K562 (cell line): ENCODE data around the gene SIPA1L2. TPM values are rescaled to one million over a fixed set of nuclear protein-coding genes. Genes with fewer than 3 reads are reported as not detected.

Experiments used
- ATF7 ChIP-seq: fragments of 450-650 bp; IDR thresholded peaks from 2 replicates; pipeline ENCODE4 v1.7.1; 2014; ENCODE audit warnings: mild to moderate bottlenecking, moderate library complexity
- CC2D1A ChIP-seq: fragments of 450-650 bp; IDR thresholded peaks from 2 replicates; pipeline ENCODE4 v1.6.1; 2017; ENCODE audit warnings: mild to moderate bottlenecking
- CTBP1 ChIP-seq: fragments of 450-650 bp; IDR thresholded peaks from 2 replicates; pipeline ENCODE4 v1.6.1; 2016; ENCODE audit warnings: borderline replicate concordance
- HNRNPUL1 ChIP-seq: fragments of 200-400 bp; formaldehyde crosslinking; IDR thresholded peaks from 2 replicates; pipeline ENCODE4 v1.6.1; 2017; ENCODE audit warnings: low read length
- L3MBTL2 ChIP-seq: fragments of 450-650 bp; IDR thresholded peaks from 2 replicates; pipeline ENCODE4 v1.6.1; 2016; ENCODE audit warnings: mild to moderate bottlenecking, moderate library complexity
- MAZ ChIP-seq, 2 experiments: fragments of 450-650 bp in 1 of 2; sonication (generic) in 1 of 2; formaldehyde crosslinking; IDR thresholded peaks in 1 of 2; conservative IDR thresholded peaks in 1 of 2; 2 replicates each; pipeline versions ENCODE4 v1.4.0 to v1.5.0; 2020; ENCODE audit warnings: mild to moderate bottlenecking in 1 of 2, missing genetic modification reagents in 1 of 2
- NR2C2 ChIP-seq, 2 experiments: fragments of 200-800 bp in 1 of 2; sonication (Bioruptor generic) in 1 of 2; sonication (generic) in 1 of 2; formaldehyde crosslinking in 1 of 2; IDR thresholded peaks; 2 replicates each; pipeline versions ENCODE4 v1.6.1 to v1.8.0; 2016 to 2022; ENCODE audit warnings: mild to moderate bottlenecking in 1 of 2, missing compliant biosample characterization in 1 of 2, missing genetic modification characterization in 1 of 2, missing genetic modification reagents in 1 of 2
- NR4A1 ChIP-seq, 2 experiments: fragments of 250-450 bp in 1 of 2; fragments of 450-650 bp in 1 of 2; sonication (Bioruptor Pico) in 1 of 2; IDR thresholded peaks; 2 replicates each; pipeline versions ENCODE4 v1.4.0 to v1.6.1; 2016 to 2020; ENCODE audit warnings: mild to moderate bottlenecking in 2 of 2, missing compliant biosample characterization in 1 of 2, missing genetic modification characterization in 1 of 2, moderate library complexity in 1 of 2
- ZNF175 ChIP-seq: fragments of 200-800 bp; sonication (Bioruptor generic); IDR thresholded peaks from 2 replicates; pipeline ENCODE4 v1.6.1; 2016; ENCODE audit warnings: low read depth, mild to moderate bottlenecking, missing genetic modification characterization, missing compliant biosample characterization
- ZNF239 ChIP-seq: fragments of 250-450 bp; sonication (Bioruptor Pico); IDR thresholded peaks from 2 replicates; pipeline ENCODE4 v1.4.0; 2020; ENCODE audit warnings: mild to moderate bottlenecking
- ZNF316 ChIP-seq: fragments of 450-650 bp; IDR thresholded peaks from 2 replicates; pipeline ENCODE4 v1.6.1; 2016
- ZNF449 ChIP-seq: fragments of 250-450 bp; sonication (Bioruptor Pico); IDR thresholded peaks from 2 replicates; pipeline ENCODE4 v1.8.0; 2022; ENCODE audit warnings: moderate library complexity, mild to moderate bottlenecking, inconsistent platforms
- ZNF589 ChIP-seq: fragments of 200-800 bp; sonication (Bioruptor generic); IDR thresholded peaks from 2 replicates; pipeline ENCODE4 v1.6.1; 2016; ENCODE audit warnings: low read depth, missing genetic modification characterization, missing compliant biosample characterization
- ZNF76 ChIP-seq: fragments of 250-450 bp; sonication (Bioruptor Pico); IDR thresholded peaks from 2 replicates; pipeline ENCODE4 v1.4.0; 2020; ENCODE audit warnings: mild to moderate bottlenecking, moderate library complexity, borderline replicate concordance
- ZNF79 ChIP-seq: fragments of 250-450 bp; sonication (Bioruptor Pico); IDR thresholded peaks from 2 replicates; pipeline ENCODE4 v1.4.0; 2020; ENCODE audit warnings: low read depth, mild to moderate bottlenecking, moderate library complexity
- polyA plus RNA-seq, 8 experiments: library from polyadenylated mRNA; depleted of rRNA in 4 of 8; stranded (reverse) in 5 of 8; unstranded in 3 of 8; fragments of >200 nt; fragmentation: Nextera tagmentation in 2 of 8; fragmentation: Illumina TruSeq in 1 of 8; extraction: Ambion mirVana in 2 of 8; extraction: Trizol in 1 of 8; gene quantifications; 2 replicates each; pipeline versions ENCODE4 v1.2.1 to v1.2.3, GENCODE V29; 2011 to 2014; ENCODE audit warnings: inconsistent platforms in 1 of 8, missing spikeins in 1 of 8
- total RNA-seq, 7 experiments: library from RNA; depleted of rRNA in 6 of 7; stranded (reverse); fragments of >200 nt in 6 of 7; fragmentation: Illumina TruSeq in 2 of 7; extraction: Trizol in 2 of 7; gene quantifications; 2 replicates each; pipeline versions ENCODE4 v1.2.1 to v1.2.3, GENCODE V29; 2011 to 2021; ENCODE audit warnings: low replicate concordance in 1 of 7
- TF ChIP-seq, protein P1 (sequence below), 2 experiments: fragments of 450-650 bp in 1 of 2; sonication (generic) in 1 of 2; formaldehyde crosslinking in 1 of 2; IDR thresholded peaks in 1 of 2; conservative IDR thresholded peaks in 1 of 2; 2 replicates each; pipeline versions ENCODE4 v1.6.1 to v1.8.1; 2016 to 2023; ENCODE audit warnings: mild to moderate bottlenecking in 2 of 2, moderate library complexity in 2 of 2, inconsistent platforms in 1 of 2, missing genetic modification reagents in 1 of 2
- TF ChIP-seq, protein P2 (sequence below): fragments of 250-450 bp; sonication (Bioruptor Pico); IDR thresholded peaks from 2 replicates; pipeline ENCODE4 v1.5.0; 2020; ENCODE audit warnings: mild to moderate bottlenecking, borderline replicate concordance

Gene SIPA1L2
- total and polyA plus RNA-seq, 9 of the 15 experiments (the other 6 are each of a cell fraction or from before 2014, with no cell fraction given), result 0.04 to 0.22 (median 0.06) TPM; not detected in 5

- TF ChIP-seq, protein P1, sequence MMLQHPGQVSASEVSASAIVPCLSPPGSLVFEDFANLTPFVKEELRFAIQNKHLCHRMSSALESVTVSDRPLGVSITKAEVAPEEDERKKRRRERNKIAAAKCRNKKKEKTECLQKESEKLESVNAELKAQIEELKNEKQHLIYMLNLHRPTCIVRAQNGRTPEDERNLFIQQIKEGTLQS (IDR thresholded peaks at IDR 0.05), result peak; percentile 85
- TF ChIP-seq, protein P1 (CRISPR knock-in tag; conservative IDR thresholded peaks at IDR 0.05), result no peak
- TF ChIP-seq ZNF316, result no peak
- TF ChIP-seq CC2D1A, result no peak
- TF ChIP-seq, protein P2, sequence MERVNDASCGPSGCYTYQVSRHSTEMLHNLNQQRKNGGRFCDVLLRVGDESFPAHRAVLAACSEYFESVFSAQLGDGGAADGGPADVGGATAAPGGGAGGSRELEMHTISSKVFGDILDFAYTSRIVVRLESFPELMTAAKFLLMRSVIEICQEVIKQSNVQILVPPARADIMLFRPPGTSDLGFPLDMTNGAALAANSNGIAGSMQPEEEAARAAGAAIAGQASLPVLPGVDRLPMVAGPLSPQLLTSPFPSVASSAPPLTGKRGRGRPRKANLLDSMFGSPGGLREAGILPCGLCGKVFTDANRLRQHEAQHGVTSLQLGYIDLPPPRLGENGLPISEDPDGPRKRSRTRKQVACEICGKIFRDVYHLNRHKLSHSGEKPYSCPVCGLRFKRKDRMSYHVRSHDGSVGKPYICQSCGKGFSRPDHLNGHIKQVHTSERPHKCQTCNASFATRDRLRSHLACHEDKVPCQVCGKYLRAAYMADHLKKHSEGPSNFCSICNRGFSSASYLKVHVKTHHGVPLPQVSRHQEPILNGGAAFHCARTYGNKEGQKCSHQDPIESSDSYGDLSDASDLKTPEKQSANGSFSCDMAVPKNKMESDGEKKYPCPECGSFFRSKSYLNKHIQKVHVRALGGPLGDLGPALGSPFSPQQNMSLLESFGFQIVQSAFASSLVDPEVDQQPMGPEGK, result peak; percentile 13; the same call in 1 of the 2 replicates
- TF ChIP-seq ZNF79 (CRISPR knock-in tag), result peak; percentile 45; the same call in 1 of the 2 replicates
- peak; percentile 66 for TF ChIP-seq ATF7
- TF ChIP-seq NR4A1 (CRISPR knock-in tag; IDR thresholded peaks at IDR 0.05), result no peak
- TF ChIP-seq NR4A1 (tag; IDR thresholded peaks at IDR 0.05), result 0 out of 2 replicates have a peak, but pooled peaks have one; percentile 50
- peak; percentile 17; the same call in 1 of the 2 replicates for TF ChIP-seq ZNF239 (CRISPR knock-in tag)
- TF ChIP-seq ZNF175 (CRISPR knock-in tag), result peak; percentile 68; the same call in 1 of the 2 replicates
- peak; percentile 49; the same call in 1 of the 2 replicates for TF ChIP-seq L3MBTL2
- peak; percentile 51; the same call in 1 of the 2 replicates for TF ChIP-seq ZNF76 (CRISPR knock-in tag)
- 0 out of 2 replicates have a peak, but pooled peaks have one; percentile 61 for TF ChIP-seq ZNF449
- peak; percentile 90 for TF ChIP-seq ZNF589 (CRISPR knock-in tag)
- TF ChIP-seq HNRNPUL1, result no peak
- no peak for TF ChIP-seq NR2C2 (CRISPR knock-in tag; IDR thresholded peaks at IDR 0.05)
- TF ChIP-seq NR2C2 (tag; IDR thresholded peaks at IDR 0.05), result peak; percentile 15; the same call in 1 of the 2 replicates
- TF ChIP-seq MAZ (CRISPR knock-in tag; conservative IDR thresholded peaks at IDR 0.05 in 1 of 2, IDR thresholded peaks at IDR 0.05 in 1 of 2), result 0 out of 4 replicates have a peak, but pooled peaks of 1 of the 2 experiments have one; percentile 14
- TF ChIP-seq CTBP1, result peak; percentile 43; the same call in 1 of the 2 replicates
Observed at GRCh38 chr1:232599178-232600041, 30.5 kb downstream of the SIPA1L2 start (continued).
